ENCODE data around the gene TMEM140. TPM values are rescaled to one million over a fixed set of nuclear protein-coding genes. Genes with fewer than 3 reads are reported as not detected.
"Not testable (repeated sequence)": the region's sequence is repeated elsewhere in the genome, so short reads cannot be mapped to it uniquely, and the experiment has no call there.

The TMEM140 gene
- total RNA-seq, 2 donors from 2014 or later, result 10.2 to 17.4 TPM

GRCh38 chr7:135161669-135162068, 13.8 kb downstream of the TMEM140 start:
- Mint-ChIP-seq H3K9me3 (peaks cover 11% of the 10 kb centered on the region), H3K27me3 (no peaks in the 10 kb centered on the region), H3K27ac (peak overlapping the region; percentile 79 to 95), H3K36me3 (peaks cover 37% of the 10 kb centered on the region), H3K4me1 (ENCODE audit: low read depth in 2 of 2) (peaks cover 55 to 56% of the 10 kb centered on the region in 2 donors), H3K4me3 (peak overlapping the region; percentile 21)
- DNase-seq (ENCODE audit: low spot score) (no peak), ATAC-seq (no peak)

DNA sequence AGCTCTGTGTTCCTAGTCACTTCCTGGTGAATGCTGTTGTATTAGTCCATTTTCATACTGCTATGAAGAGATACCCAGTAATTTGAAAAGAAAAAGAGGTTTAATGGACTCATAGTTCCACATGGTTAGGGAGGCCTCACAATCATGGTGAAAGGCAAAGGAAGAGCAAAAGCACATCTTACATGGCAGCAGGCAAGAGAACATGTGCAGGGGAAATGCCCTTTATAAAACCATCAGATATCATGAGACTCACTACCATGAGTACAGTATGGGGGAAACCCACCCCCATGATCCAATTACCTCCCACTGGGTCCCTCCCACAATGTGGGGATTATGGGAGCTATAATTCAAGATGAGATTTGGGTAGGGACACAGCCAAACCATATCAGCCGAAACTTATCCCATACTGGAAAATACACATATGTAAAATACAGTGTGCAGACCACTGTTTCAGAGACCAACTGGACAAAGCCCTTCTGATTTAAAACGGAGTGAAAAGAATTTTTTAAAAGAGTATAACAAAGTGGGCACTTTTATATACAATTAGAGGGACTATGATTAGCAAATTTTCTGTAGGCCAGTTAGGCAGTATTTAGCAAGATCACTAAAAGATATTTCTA, 14.6 kb downstream of the TMEM140 start:
- Mint-ChIP-seq H3K27me3 (no peaks in the 10 kb centered on the region), H3K36me3 (peaks cover 30% of the 10 kb centered on the region), H3K4me1 (ENCODE audit: low read depth in 2 of 2) (peaks cover 55 to 56% of the 10 kb centered on the region in 2 donors)

DNA sequence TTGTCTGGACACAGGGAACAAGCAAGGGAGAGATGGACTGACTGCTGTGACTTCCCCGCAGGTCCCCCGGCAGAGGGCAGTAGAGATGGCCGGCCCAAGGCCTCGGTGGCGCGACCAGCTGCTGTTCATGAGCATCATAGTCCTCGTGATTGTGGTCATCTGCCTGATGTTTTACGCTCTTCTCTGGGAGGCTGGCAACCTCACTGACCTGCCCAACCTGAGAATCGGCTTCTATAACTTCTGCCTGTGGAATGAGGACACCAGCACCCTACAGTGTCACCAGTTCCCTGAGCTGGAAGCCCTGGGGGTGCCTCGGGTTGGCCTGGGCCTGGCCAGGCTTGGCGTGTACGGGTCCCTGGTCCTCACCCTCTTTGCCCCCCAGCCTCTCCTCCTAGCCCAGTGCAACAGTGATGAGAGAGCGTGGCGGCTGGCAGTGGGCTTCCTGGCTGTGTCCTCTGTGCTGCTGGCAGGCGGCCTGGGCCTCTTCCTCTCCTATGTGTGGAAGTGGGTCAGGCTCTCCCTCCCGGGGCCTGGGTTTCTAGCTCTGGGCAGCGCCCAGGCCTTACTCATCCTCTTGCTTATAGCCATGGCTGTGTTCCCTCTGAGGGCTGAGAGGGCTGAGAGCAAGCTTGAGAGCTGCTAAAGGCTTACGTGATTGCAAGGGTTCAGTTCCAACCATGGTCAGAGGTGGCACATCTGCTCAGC, 16.6 kb downstream of the TMEM140 start:
- Mint-ChIP-seq H3K4me3 (no peak overlapping the region), H3K4me1 (ENCODE audit: low read depth in 2 of 2) (peaks cover 60 to 67% of the 10 kb centered on the region in 2 donors), H3K9me3 (peaks cover 3% of the 10 kb centered on the region), H3K36me3 (peaks cover 35% of the 10 kb centered on the region), H3K27me3 (no peaks in the 10 kb centered on the region), H3K27ac (peak overlapping the region; percentile 50 to 98)
- ATAC-seq (no peak), DNase-seq (ENCODE audit: low spot score) (no peak)

More for the DNA sequence above, 14.6 kb downstream of the TMEM140 start:
- ATAC-seq (no peak), DNase-seq (ENCODE audit: low spot score) (no peak)
- Mint-ChIP-seq H3K27ac (peak overlapping the region; percentile 79 to 95), H3K4me3 (peak overlapping the region; percentile 21), H3K9me3 (peaks cover 6% of the 10 kb centered on the region)

- H3K27me3 Mint-ChIP-seq, result no peaks in the 10 kb centered on the region
- H3K36me3 Mint-ChIP-seq, result peaks cover 32% of the 10 kb centered on the region
- ATAC-seq, result no peak
- H3K27ac Mint-ChIP-seq, result peak overlapping the region; percentile 97 to 98
- H3K9me3 Mint-ChIP-seq, result peaks cover 3% of the 10 kb centered on the region
- H3K4me3 Mint-ChIP-seq, result no peak overlapping the region
- DNase-seq (ENCODE audit: low spot score), result no peak
- H3K4me1 Mint-ChIP-seq (ENCODE audit: low read depth in 2 of 2), result peaks cover 54 to 63% of the 10 kb centered on the region in 2 donors
These were observed 18.0 kb downstream of the TMEM140 start for GRCh38 chr7:135165862-135166261.

DNA sequence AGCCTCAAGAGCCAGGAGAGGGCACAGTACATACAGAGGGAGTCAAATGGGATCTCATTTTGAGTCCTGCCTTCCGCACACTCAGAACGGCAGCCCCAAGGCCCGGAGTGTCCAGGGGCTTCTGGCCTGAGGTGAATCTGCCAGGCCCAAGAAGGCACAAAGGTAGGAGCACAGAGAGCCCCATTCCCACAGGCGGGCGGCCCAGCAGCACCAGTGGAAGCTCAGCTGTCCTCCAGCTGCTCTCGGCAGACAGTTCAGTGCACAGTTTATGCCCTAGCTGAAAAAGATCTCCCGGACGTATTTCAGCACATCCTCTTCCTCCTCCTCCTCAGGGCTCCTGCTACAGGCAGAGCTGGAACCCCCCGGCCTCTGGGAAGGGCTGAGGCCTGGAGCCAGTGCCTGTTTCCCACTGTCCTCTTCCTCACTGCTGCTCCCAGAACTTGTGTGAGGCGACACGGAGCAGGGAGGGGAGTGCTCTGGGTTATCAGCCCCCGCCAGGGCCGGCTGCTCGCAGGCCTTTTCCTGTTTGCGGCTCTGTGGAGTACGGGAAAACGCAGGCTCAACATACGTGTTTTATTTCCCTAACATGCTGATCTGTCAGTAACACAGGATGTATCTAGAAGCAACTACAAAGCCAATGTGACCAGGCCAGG, 18.6 kb downstream of the TMEM140 start:
- ATAC-seq (no peak), DNase-seq (ENCODE audit: low spot score) (no peak)
- Mint-ChIP-seq H3K4me3 (no peak overlapping the region), H3K27me3 (no peaks in the 10 kb centered on the region), H3K9me3 (peaks cover 3% of the 10 kb centered on the region), H3K36me3 (peaks cover 28% of the 10 kb centered on the region), H3K27ac (peak overlapping the region; percentile 97 to 98), H3K4me1 (ENCODE audit: low read depth in 2 of 2) (peaks cover 52 to 60% of the 10 kb centered on the region in 2 donors)

GRCh38 chr7:135167365-135167917, 19.6 kb downstream of the TMEM140 start:
- ATAC-seq (no peak), DNase-seq (ENCODE audit: low spot score) (no peak)
- H3K4me1 Mint-ChIP-seq (ENCODE audit: low read depth in 2 of 2), result peaks cover 50 to 56% of the 10 kb centered on the region in 2 donors
- H3K9me3 Mint-ChIP-seq, result peaks cover under 1% of the 10 kb centered on the region
- H3K27ac Mint-ChIP-seq, result peak overlapping the region; percentile 97 to 98
- no peaks in the 10 kb centered on the region for H3K27me3 Mint-ChIP-seq
- peaks cover 19% of the 10 kb centered on the region for H3K36me3 Mint-ChIP-seq
- H3K4me3 Mint-ChIP-seq, result peak overlapping the region; percentile 88

- peaks cover 14% of the 10 kb centered on the region for H3K36me3 Mint-ChIP-seq
- DNase-seq (ENCODE audit: low spot score) (no peak), ATAC-seq (no peak)
- H3K4me3 Mint-ChIP-seq, result peak overlapping the region; percentile 88
- H3K9me3 Mint-ChIP-seq, result no peaks in the 10 kb centered on the region
- peaks cover 48 to 56% of the 10 kb centered on the region in 2 donors for H3K4me1 Mint-ChIP-seq (ENCODE audit: low read depth in 2 of 2)
- no peaks in the 10 kb centered on the region for H3K27me3 Mint-ChIP-seq
- peak overlapping the region; percentile 97 to 98 for H3K27ac Mint-ChIP-seq
These were observed 20.1 kb downstream of the TMEM140 start for GRCh38 chr7:135168001-135168400.

- DNase-seq (ENCODE audit: low spot score) (no peak), ATAC-seq (no peak)
- peaks cover 14% of the 10 kb centered on the region for H3K36me3 Mint-ChIP-seq
- H3K4me1 Mint-ChIP-seq (ENCODE audit: low read depth in 2 of 2), result peaks cover 48 to 56% of the 10 kb centered on the region in 2 donors
- H3K9me3 Mint-ChIP-seq, result no peaks in the 10 kb centered on the region
- H3K27me3 Mint-ChIP-seq, result no peaks in the 10 kb centered on the region
- peak overlapping the region; percentile 88 for H3K4me3 Mint-ChIP-seq
- peak overlapping the region; percentile 97 to 98 for H3K27ac Mint-ChIP-seq
These were observed 20.7 kb downstream of the TMEM140 start for GRCh38 chr7:135168489-135169140.

- peaks cover 14% of the 10 kb centered on the region for H3K36me3 Mint-ChIP-seq
- H3K9me3 Mint-ChIP-seq, result no peaks in the 10 kb centered on the region
- peaks cover 48 to 54% of the 10 kb centered on the region in 2 donors for H3K4me1 Mint-ChIP-seq (ENCODE audit: low read depth in 2 of 2)
- ATAC-seq (peak in 1 of 2 donors; percentile 53), DNase-seq (ENCODE audit: low spot score) (peak; percentile 72)
- no peaks in the 10 kb centered on the region for H3K27me3 Mint-ChIP-seq
- H3K4me3 Mint-ChIP-seq, result peak overlapping the region; percentile 88
- peak overlapping the region; percentile 97 to 98 for H3K27ac Mint-ChIP-seq
These were observed 21.5 kb downstream of the TMEM140 start for GRCh38 chr7:135169141-135169963.

- peak overlapping the region; percentile 97 to 98 for H3K27ac Mint-ChIP-seq
- H3K27me3 Mint-ChIP-seq, result no peaks in the 10 kb centered on the region
- peaks cover 48 to 54% of the 10 kb centered on the region in 2 donors for H3K4me1 Mint-ChIP-seq (ENCODE audit: low read depth in 2 of 2)
- peak overlapping the region; percentile 88 for H3K4me3 Mint-ChIP-seq
- H3K9me3 Mint-ChIP-seq, result no peaks in the 10 kb centered on the region
- ATAC-seq, result no peak
- DNase-seq (ENCODE audit: low spot score), result no peak
- H3K36me3 Mint-ChIP-seq, result peaks cover 14% of the 10 kb centered on the region
These were observed 22.0 kb downstream of the TMEM140 start for GRCh38 chr7:135169964-135170273.

DNA sequence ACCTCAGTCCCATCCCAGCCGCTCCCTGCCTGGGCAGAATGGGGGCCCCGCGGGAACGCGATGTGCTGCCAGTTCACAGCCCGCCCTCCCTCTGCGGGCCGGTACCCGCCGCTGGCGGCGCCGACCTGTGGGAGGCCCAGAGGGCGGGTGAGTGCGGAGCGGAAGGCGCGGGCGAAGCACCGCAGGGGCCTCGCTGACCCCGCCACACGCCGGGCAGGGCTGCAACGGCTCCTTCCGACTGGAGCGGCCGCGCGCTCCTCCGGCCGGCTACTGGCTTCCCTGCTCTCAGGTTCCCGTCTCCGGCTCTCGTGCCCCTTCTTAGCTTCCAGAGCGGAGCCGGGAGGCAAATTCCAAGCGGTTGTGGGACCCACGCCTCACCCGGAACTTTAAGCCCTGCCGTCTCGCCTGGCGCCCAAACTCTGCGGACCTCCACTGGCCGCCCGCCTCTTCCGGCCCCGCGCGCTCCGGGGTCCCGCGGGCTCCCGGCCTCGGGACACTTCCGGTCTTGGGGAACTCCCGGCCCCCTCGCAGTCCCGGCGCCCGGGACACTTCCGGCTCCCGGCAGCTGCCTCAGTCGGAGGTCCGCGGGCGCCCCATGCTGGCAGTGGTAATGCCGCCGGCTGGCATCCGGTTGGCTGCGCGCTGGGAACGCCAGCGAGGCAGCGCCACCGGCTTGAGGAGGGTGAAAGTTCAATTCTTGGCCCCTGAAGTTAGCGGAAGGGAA, 22.6 kb downstream of the TMEM140 start, which contains the start of gene CYREN:
Gene CYREN (minus strand): TSS at position 434 of the 724 bp plus-strand sequence. CDS start 1,785 bp downstream, outside the sequence.
- Mint-ChIP-seq H3K27ac (peak within 1 kb of the TSS; percentile 97 to 98), H3K4me1 (ENCODE audit: low read depth in 2 of 2) (peaks cover 48 to 51% of the 10 kb centered on the region in 2 donors), H3K36me3 (peaks cover 14% of the 10 kb centered on the region), H3K27me3 (no peaks in the 10 kb centered on the region), H3K9me3 (no peaks in the 10 kb centered on the region), H3K4me3 (peak within 1 kb of the TSS; percentile 88)
- DNase-seq (ENCODE audit: low spot score), result peak; percentile 97
- ATAC-seq, result peak; percentile 94 to 97

GRCh38 chr7:135170998-135171481, 23.2 kb downstream of the TMEM140 start:
- not testable (repeated sequence) for H3K27me3 Mint-ChIP-seq; DNase-seq (ENCODE audit: low spot score); H3K9me3 Mint-ChIP-seq; ATAC-seq
- peak overlapping the region; percentile 97 to 98 for H3K27ac Mint-ChIP-seq
- peak overlapping the region; percentile 88 for H3K4me3 Mint-ChIP-seq
- H3K36me3 Mint-ChIP-seq, result peaks cover 14% of the 10 kb centered on the region
- peaks cover 48% of the 10 kb centered on the region in 2 donors for H3K4me1 Mint-ChIP-seq (ENCODE audit: low read depth in 2 of 2)

All from natural killer cell treated with Interleukin-12 subunit alpha and Interleukin-12 subunit beta and Interleukin-15 and Interleukin-18, amount 100 ng/mL, for 72 hours (primary cell).